Measurements from ENCODE around the gene RHCG.

GRCh38 chr15:89504166-89504565, 7.8 kb upstream of the RHCG start:
- TF ChIP-seq YY1 (IDR thresholded peaks at IDR 0.05) (no peak), REST (IDR thresholded peaks at IDR 0.05) (no peak)
